ENCODE data around the gene ZNF407. TPM values are rescaled to one million over a fixed set of nuclear protein-coding genes. Genes with fewer than 3 reads are reported as not detected.
"Not testable (repeated sequence)": the region's sequence is repeated elsewhere in the genome, so short reads cannot be mapped to it uniquely, and the experiment has no call there.

The ZNF407 gene
- total and polyA plus RNA-seq, 2 donors from 2014 or later, result 2.5 to 17.8 TPM

GRCh38 chr18:74967979-74968378 lies 370.3 kb downstream of the ZNF407 start:
- DNase-seq (no peak), FAIRE-seq (no peak)
- H3K4me3 ChIP-seq (ENCODE audit: low read length in 3 of 3), result no peak overlapping the region
- no peaks in the 10 kb centered on the region for H3K9me3 ChIP-seq (ENCODE audit: control insufficient read depth in 2 of 3, insufficient read depth in 1 of 3, low read length in 3 of 3)
- H3K36me3 ChIP-seq (ENCODE audit: control insufficient read depth in 2 of 3, insufficient read depth in 3 of 3, low read length in 3 of 3), result no peaks in the 10 kb centered on the region
- H3K4me1 ChIP-seq (ENCODE audit: control insufficient read depth in 2 of 3, insufficient read depth in 2 of 3, low read depth in 1 of 3, low read length in 3 of 3), result no peaks in the 10 kb centered on the region
- no peak overlapping the region for H3K9ac ChIP-seq (ENCODE audit: low read length in 3 of 3)
- no peaks in the 10 kb centered on the region for H3K27me3 ChIP-seq (ENCODE audit: control insufficient read depth, insufficient read depth, low read length)
- TF ChIP-seq CTCF (IDR thresholded peaks at IDR 0.05; ENCODE audit: borderline replicate concordance, extremely low read depth, insufficient read depth), result no peak
- no peak overlapping the region for H3K27ac ChIP-seq (ENCODE audit: low read depth in 2 of 2, low read length in 2 of 2)
- intact Hi-C loops (cut with DNase I), result no loop called here

GRCh38 chr18:74971358-74971757 lies 373.7 kb downstream of the ZNF407 start:
- H3K27me3 ChIP-seq (ENCODE audit: control insufficient read depth, insufficient read depth, low read length); H3K9ac ChIP-seq (ENCODE audit: low read length in 3 of 3); FAIRE-seq; DNase-seq; H3K4me1 ChIP-seq (ENCODE audit: control insufficient read depth in 2 of 3, insufficient read depth in 2 of 3, low read depth in 1 of 3, low read length in 3 of 3); intact Hi-C loops (cut with DNase I); H3K27ac ChIP-seq (ENCODE audit: low read depth in 2 of 2, low read length in 2 of 2); H3K4me3 ChIP-seq (ENCODE audit: low read length in 3 of 3); H3K36me3 ChIP-seq (ENCODE audit: control insufficient read depth in 2 of 3, insufficient read depth in 3 of 3, low read length in 3 of 3); H3K9me3 ChIP-seq (ENCODE audit: control insufficient read depth in 2 of 3, insufficient read depth in 1 of 3, low read length in 3 of 3): not testable (repeated sequence)

GRCh38 chr18:74971776-74972175 lies 374.1 kb downstream of the ZNF407 start:
- DNase-seq; H3K27me3 ChIP-seq (ENCODE audit: control insufficient read depth, insufficient read depth, low read length); H3K9me3 ChIP-seq (ENCODE audit: control insufficient read depth in 2 of 3, insufficient read depth in 1 of 3, low read length in 3 of 3); H3K4me3 ChIP-seq (ENCODE audit: low read length in 3 of 3); intact Hi-C loops (cut with DNase I); H3K4me1 ChIP-seq (ENCODE audit: control insufficient read depth in 2 of 3, insufficient read depth in 2 of 3, low read depth in 1 of 3, low read length in 3 of 3); H3K36me3 ChIP-seq (ENCODE audit: control insufficient read depth in 2 of 3, insufficient read depth in 3 of 3, low read length in 3 of 3); FAIRE-seq; H3K9ac ChIP-seq (ENCODE audit: low read length in 3 of 3); H3K27ac ChIP-seq (ENCODE audit: low read depth in 2 of 2, low read length in 2 of 2): not testable (repeated sequence)

- FAIRE-seq, result no peak
- TF ChIP-seq CTCF (IDR thresholded peaks at IDR 0.05; ENCODE audit: borderline replicate concordance, extremely low read depth, insufficient read depth), result no peak
- intact Hi-C loops (cut with DNase I), result no loop called here
Measured at GRCh38 chr18:74972354-74972753, 374.7 kb downstream of the ZNF407 start.

GRCh38 chr18:74975001-74975400 lies 377.3 kb downstream of the ZNF407 start:
- FAIRE-seq, result no peak
- intact Hi-C loops (cut with DNase I), result no loop called here
- no peak overlapping the region for H3K9ac ChIP-seq (ENCODE audit: low read length in 3 of 3)
- no peak for TF ChIP-seq CTCF (IDR thresholded peaks at IDR 0.05; ENCODE audit: borderline replicate concordance, extremely low read depth, insufficient read depth)
- H3K4me3 ChIP-seq (ENCODE audit: low read length in 3 of 3), result no peak overlapping the region
- no peaks in the 10 kb centered on the region for H3K4me1 ChIP-seq (ENCODE audit: control insufficient read depth in 2 of 3, insufficient read depth in 2 of 3, low read depth in 1 of 3, low read length in 3 of 3)
- H3K27me3 ChIP-seq (ENCODE audit: control insufficient read depth, insufficient read depth, low read length), result no peaks in the 10 kb centered on the region
- H3K27ac ChIP-seq (ENCODE audit: low read depth in 2 of 2, low read length in 2 of 2), result no peak overlapping the region
- no peaks in the 10 kb centered on the region for H3K36me3 ChIP-seq (ENCODE audit: control insufficient read depth in 2 of 3, insufficient read depth in 3 of 3, low read length in 3 of 3)
- DNase-seq, result no peak
- no peaks in the 10 kb centered on the region for H3K9me3 ChIP-seq (ENCODE audit: control insufficient read depth in 2 of 3, insufficient read depth in 1 of 3, low read length in 3 of 3)

More at GRCh38 chr18:74972354-74972753, 374.7 kb downstream of the ZNF407 start:
- Histone ChIP-seq H3K27ac (ENCODE audit: low read depth in 2 of 2, low read length in 2 of 2) (no peak overlapping the region), H3K9ac (ENCODE audit: low read length in 3 of 3) (no peak overlapping the region), H3K4me1 (ENCODE audit: control insufficient read depth in 2 of 3, insufficient read depth in 2 of 3, low read depth in 1 of 3, low read length in 3 of 3) (no peaks in the 10 kb centered on the region), H3K4me3 (ENCODE audit: low read length in 3 of 3) (no peak overlapping the region), H3K36me3 (ENCODE audit: control insufficient read depth in 2 of 3, insufficient read depth in 3 of 3, low read length in 3 of 3) (no peaks in the 10 kb centered on the region), H3K27me3 (ENCODE audit: control insufficient read depth, insufficient read depth, low read length) (no peaks in the 10 kb centered on the region), H3K9me3 (ENCODE audit: control insufficient read depth in 2 of 3, insufficient read depth in 1 of 3, low read length in 3 of 3) (no peaks in the 10 kb centered on the region)
- no peak for DNase-seq
